GM12874 (cell line): ENCODE measurements around the gene VAPB.

Experiments
- CTCF ChIP-seq: IDR thresholded peaks from 2 replicates; pipeline ENCODE4 v1.5.1; 2011; ENCODE audit warnings: low read depth, mild to moderate bottlenecking, control low read depth, low read length, moderate library complexity; ENCODE audit not compliant: insufficient read depth

Gene VAPB

DNA sequence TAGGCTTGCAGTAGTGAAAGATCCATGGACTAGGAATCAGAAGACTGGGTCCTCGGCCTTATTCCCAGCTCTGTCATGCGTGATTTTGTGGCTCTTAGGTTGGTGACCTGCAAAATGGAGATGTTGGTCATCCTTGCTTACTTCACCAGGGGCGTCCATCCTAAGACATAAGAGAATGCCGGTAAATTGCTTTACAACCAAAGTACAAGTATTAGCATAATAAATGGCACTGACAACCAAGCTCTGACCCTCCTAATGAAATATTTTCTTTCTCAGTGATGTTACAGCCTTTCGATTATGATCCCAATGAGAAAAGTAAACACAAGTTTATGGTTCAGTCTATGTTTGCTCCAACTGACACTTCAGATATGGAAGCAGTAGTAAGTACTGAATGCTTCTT lies 45.3 kb downstream of the VAPB start:
- TF ChIP-seq CTCF: no peak

DNA sequence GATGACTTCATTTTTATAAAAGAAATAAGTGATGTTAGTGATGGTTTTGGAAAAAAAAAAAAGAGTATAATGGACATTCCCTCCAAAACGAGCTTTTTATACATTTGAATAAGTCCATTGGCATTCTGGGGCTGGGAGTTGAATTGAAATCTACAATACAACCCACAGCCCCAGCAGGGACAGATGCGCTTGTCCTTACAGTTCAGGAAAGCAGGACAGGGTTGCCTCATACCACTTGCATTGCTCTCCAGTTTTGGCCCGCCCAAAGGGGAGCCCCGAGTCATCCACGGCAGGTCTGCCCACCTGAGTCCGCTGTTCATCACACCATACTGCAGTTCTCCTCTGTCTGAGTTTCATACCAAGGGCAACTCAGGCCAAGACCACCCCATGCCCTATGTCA lies 46.2 kb downstream of the VAPB start:
- TF ChIP-seq CTCF: no peak

DNA sequence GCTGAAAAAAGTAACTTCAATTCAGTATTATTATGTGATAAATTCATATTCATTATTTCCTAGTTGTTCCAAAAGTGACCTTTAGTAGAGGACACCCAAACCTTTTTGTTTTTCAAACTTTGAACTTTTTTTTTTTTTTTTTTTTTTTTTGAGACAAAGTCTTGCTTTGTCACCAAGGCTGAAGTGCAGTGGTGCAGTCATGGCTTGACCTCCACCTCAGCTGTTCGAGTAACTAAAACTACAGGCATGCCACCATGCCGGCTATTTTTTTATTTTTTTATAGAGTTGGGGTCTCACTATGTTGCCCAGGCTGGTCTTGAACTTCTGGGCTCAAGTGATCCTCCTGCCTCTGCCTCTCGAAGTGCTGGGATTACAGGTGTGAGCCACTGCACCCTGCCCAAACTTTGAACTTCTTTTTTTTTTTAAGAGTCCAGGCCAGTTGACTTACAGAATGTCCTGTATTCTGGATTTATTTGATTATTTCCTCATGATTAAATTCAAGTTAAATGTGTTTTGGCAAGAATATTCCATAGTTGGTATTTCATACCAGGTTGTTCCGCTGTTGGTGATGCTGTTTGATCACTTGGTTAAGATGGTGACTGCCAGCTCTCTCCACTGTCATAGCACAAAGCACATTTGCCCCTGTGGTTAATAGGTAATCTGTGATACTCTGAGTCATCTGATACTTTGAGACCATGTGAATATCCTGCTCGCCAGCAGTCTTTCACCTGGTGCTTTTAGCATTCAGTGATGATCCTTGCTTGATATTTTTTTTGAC lies 48.0 kb downstream of the VAPB start:
- no peak for TF ChIP-seq CTCF

DNA sequence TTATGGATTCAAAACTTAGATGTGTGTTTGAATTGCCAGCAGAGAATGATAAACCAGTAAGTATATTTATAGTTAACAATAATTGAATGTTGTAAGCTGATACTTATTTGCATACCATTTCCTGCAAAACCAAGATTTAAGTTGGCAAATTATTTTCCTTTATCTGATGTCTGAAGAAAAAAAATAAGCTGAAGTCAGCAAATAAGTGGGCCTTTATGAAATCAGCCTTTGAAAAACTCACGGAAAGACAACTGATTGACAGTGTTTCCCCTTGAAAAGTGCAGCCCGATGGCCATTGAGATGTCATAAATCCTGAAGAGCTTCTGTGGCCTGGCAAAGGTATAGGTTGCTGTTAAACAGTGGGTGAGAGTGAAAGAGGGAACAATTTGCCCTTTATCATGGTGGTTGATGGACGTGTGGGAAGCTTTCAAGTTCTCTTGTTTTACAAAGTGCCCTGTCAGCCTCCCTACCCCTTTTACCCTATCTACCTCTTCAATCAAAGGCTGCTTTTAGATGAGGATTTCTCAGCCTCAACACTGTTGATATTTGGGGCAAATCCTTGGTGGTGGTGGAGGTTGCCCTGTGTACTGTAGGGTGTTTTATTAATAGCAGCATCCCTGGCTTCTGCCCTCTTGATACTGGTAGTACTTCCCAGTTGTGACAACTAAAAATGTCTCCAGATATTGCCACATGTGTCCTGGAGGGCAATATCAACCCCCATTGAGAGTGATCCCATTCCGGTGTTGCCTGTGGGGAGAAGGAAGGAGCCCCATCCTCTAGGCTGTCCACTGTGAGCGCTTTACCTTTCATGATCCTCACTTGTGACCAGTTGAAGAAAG lies 50.2 kb downstream of the VAPB start:
- no peak for TF ChIP-seq CTCF

DNA sequence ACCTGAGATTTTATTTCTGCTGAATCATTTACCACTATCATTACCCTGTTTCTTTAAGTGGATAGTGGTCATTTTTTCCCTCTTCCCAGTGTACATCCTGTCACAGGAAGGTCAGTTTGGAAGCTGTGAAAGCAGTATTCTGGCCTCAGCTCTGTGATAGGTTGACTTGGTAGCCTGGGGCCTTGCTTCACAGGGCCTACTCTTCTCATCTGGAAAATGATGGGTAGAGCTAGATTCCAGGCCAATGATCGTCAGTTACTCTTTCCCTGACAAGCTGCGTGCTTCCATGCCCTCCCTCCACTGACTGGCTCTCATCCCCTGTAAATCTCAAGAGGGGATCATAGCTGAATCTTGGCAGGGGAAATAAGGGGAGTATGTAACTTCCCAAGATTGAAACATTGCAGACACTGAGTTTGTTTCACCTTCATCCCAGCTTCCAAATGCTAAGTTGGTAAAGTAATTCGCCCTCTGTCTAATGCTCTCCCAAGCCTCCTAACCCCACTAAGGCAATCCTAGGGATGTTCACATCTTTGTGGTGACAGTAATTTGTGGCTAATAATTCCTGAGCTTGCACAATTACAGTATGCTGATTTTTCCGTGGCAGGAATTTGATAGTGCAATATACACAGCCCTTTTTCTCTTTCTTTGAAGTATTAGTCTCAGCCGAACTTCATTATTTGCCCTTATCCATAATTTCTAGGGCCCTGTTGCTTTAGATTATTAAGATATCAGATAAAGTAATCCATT lies 51.2 kb downstream of the VAPB start:
- TF ChIP-seq CTCF: no peak

GRCh38 chr20:58441723-58442122 lies 52.7 kb downstream of the VAPB start:
- no peak for TF ChIP-seq CTCF

GRCh38 chr20:58444746-58445255 lies 55.8 kb downstream of the VAPB start:
- TF ChIP-seq CTCF: no peak
